GM23338 (cell line): ENCODE results near the gene INPP5A. TPM values are rescaled to one million over a fixed set of nuclear protein-coding genes. Genes with fewer than 3 reads are reported as not detected.

Experiments used
- ATAC-seq: fragments of 200-7000 bp; cut with Tn5 transposase; 3 replicates; pipeline ENCODE4 v1.9.1; 2020
- DNase-seq: peaks from one replicate; pipeline ENCODE4 v3.0.0-alpha.2; 2015; ENCODE audit warnings: low spot score
- H2AFZ ChIP-seq: fragments of 200-600 bp; sonication (generic); 2 replicates; pipeline ENCODE4 v1.8.0; 2016; ENCODE audit warnings: antibody characterized with exemption, mild to moderate bottlenecking, moderate library complexity
- H3F3A ChIP-seq: fragments of 200-600 bp; sonication (generic); replicated peaks from 2 replicates; pipeline ENCODE4 v1.8.0; 2017; ENCODE audit warnings: antibody characterized with exemption, mixed run types, low read depth
- H3K27ac ChIP-seq: fragments of 200-600 bp; sonication (generic); 2 replicates; pipeline ENCODE4 v1.6.1; 2016; ENCODE audit warnings: low read depth
- H3K27me3 ChIP-seq: fragments of 200-600 bp; sonication (generic); 2 replicates; pipeline ENCODE4 v1.8.0; 2016; ENCODE audit warnings: mild to moderate bottlenecking, mixed run types, moderate library complexity; ENCODE audit not compliant: insufficient read depth
- H3K36me3 ChIP-seq: fragments of 200-600 bp; sonication (generic); 2 replicates; pipeline ENCODE4 v1.8.0; 2016; ENCODE audit warnings: mild to moderate bottlenecking; ENCODE audit not compliant: insufficient read depth
- H3K4me1 ChIP-seq: fragments of 200-600 bp; sonication (generic); 2 replicates; pipeline ENCODE4 v1.8.0; 2016; ENCODE audit warnings: mild to moderate bottlenecking, moderate library complexity; ENCODE audit not compliant: insufficient read depth
- H3K4me2 ChIP-seq: fragments of 200-600 bp; sonication (generic); 2 replicates; pipeline ENCODE4 v1.7.1; 2017; ENCODE audit warnings: mixed run types
- H3K4me3 ChIP-seq: fragments of 200-600 bp; sonication (generic); 2 replicates; pipeline ENCODE4 v1.6.1; 2016; ENCODE audit warnings: mixed run types
- H3K79me2 ChIP-seq: fragments of 200-600 bp; sonication (generic); replicated peaks from 2 replicates; pipeline ENCODE4 v1.8.0; 2017; ENCODE audit warnings: mild to moderate bottlenecking; ENCODE audit not compliant: insufficient read depth
- H3K9me2 ChIP-seq: fragments of 200-600 bp; sonication (generic); 2 replicates; pipeline ENCODE4 v1.8.0; 2017; ENCODE audit not compliant: insufficient read depth
- H4K20me1 ChIP-seq: fragments of 200-600 bp; sonication (generic); replicated peaks from 2 replicates; pipeline ENCODE4 v1.8.0; 2017; ENCODE audit warnings: mild to moderate bottlenecking; ENCODE audit not compliant: insufficient read depth
- H3K27ac Mint-ChIP-seq: 2 replicates; pipeline ENCODE4 v1.8.0; 2020; ENCODE audit warnings: inconsistent platforms, mild to moderate bottlenecking, moderate library complexity, mixed read lengths
- H3K27me3 Mint-ChIP-seq: 3 replicates; pipeline ENCODE4 v1.8.0; 2022; ENCODE audit warnings: low read depth, mild to moderate bottlenecking, moderate library complexity, mixed read lengths, inconsistent platforms; ENCODE audit not compliant: insufficient read depth, poor library complexity
- H3K36me3 Mint-ChIP-seq: 3 replicates; pipeline ENCODE4 v1.8.0; 2021; ENCODE audit warnings: low read depth, mild to moderate bottlenecking, inconsistent platforms, moderate library complexity, mixed read lengths
- H3K4me1 Mint-ChIP-seq: 3 replicates; pipeline ENCODE4 v1.8.0; 2020; ENCODE audit warnings: mild to moderate bottlenecking, inconsistent platforms, mixed read lengths
- H3K4me3 Mint-ChIP-seq: 3 replicates; pipeline ENCODE4 v1.8.0; 2021; ENCODE audit warnings: moderate library complexity, mild to moderate bottlenecking, inconsistent platforms, mixed read lengths
- H3K9me3 Mint-ChIP-seq: 3 replicates; pipeline ENCODE4 v1.8.0; 2020; ENCODE audit warnings: moderate library complexity, mild to moderate bottlenecking, inconsistent platforms, mixed read lengths
- CREB1 ChIP-seq: fragments of 250-450 bp; sonication (Bioruptor Pico); IDR thresholded peaks from 2 replicates; pipeline ENCODE4 v1.5.0; 2020; ENCODE audit warnings: low read depth, mild to moderate bottlenecking, moderate library complexity
- CTCF ChIP-seq, 2 experiments: fragments of 200-600 bp in 1 of 2; sonication (generic) in 1 of 2; conservative IDR thresholded peaks; 2 replicates each; pipeline versions ENCODE4 v1.5.1 to v1.6.1; 2016 to 2017; ENCODE audit warnings: antibody characterized with exemption in 2 of 2, low read depth in 2 of 2, mild to moderate bottlenecking in 2 of 2, moderate library complexity in 1 of 2
- ETS1 ChIP-seq: IDR thresholded peaks from 2 replicates; pipeline ENCODE4 v1.6.1; 2016; ENCODE audit warnings: antibody characterized with exemption
- EZH2 ChIP-seq: fragments of 200-600 bp; sonication (generic); IDR thresholded peaks from one replicate; pipeline ENCODE4 v1.8.0; 2017; ENCODE audit warnings: antibody characterized with exemption, mild to moderate bottlenecking, low read depth; ENCODE audit not compliant: unreplicated experiment
- EZH2phosphoT487 ChIP-seq: fragments of 200-600 bp; sonication (generic); IDR thresholded peaks from one replicate; pipeline ENCODE4 v1.8.1; 2018; ENCODE audit warnings: antibody characterized with exemption; ENCODE audit not compliant: unreplicated experiment
- JUNB ChIP-seq: IDR thresholded peaks from one replicate; pipeline ENCODE4 v1.6.1; 2016; ENCODE audit warnings: antibody characterized with exemption; ENCODE audit not compliant: unreplicated experiment
- NANOG ChIP-seq: IDR thresholded peaks from 2 replicates; pipeline ENCODE4 v1.6.1; 2016; ENCODE audit warnings: antibody characterized with exemption, borderline replicate concordance
- POLR2AphosphoS5 ChIP-seq: IDR thresholded peaks from 2 replicates; pipeline ENCODE4 v1.6.1; 2016; ENCODE audit warnings: antibody characterized with exemption, low read depth
- REST ChIP-seq: IDR thresholded peaks from one replicate; pipeline ENCODE4 v1.6.1; 2018; ENCODE audit warnings: antibody characterized with exemption; ENCODE audit not compliant: unreplicated experiment
- STAT1 ChIP-seq: IDR thresholded peaks from one replicate; pipeline ENCODE4 v1.6.1; 2016; ENCODE audit warnings: antibody characterized with exemption; ENCODE audit not compliant: unreplicated experiment
- ZNF114 ChIP-seq: fragments of 250-450 bp; sonication (Bioruptor Pico); IDR thresholded peaks from 2 replicates; pipeline ENCODE4 v1.5.0; 2020; ENCODE audit warnings: mild to moderate bottlenecking, moderate library complexity
- ZNF331 ChIP-seq: fragments of 250-450 bp; sonication (Bioruptor Pico); IDR thresholded peaks from 2 replicates; pipeline ENCODE4 v1.5.0; 2020; ENCODE audit warnings: low read depth, mild to moderate bottlenecking, moderate library complexity
- ZNF462 ChIP-seq: fragments of 250-450 bp; sonication (Bioruptor Pico); IDR thresholded peaks from 2 replicates; pipeline ENCODE4 v1.5.0; 2020; ENCODE audit warnings: mild to moderate bottlenecking, moderate library complexity
- polyA plus RNA-seq: library from polyadenylated mRNA; unstranded; fragments of >200 nt; fragmentation: Nextera tagmentation; extraction: Ambion mirVana; gene quantifications from 2 replicates; pipeline ENCODE4 v1.2.1, GENCODE V29; 2016
- total RNA-seq: library from RNA; depleted of rRNA; stranded (reverse); fragments of >200 nt; shearing (Covaris generic); gene quantifications from 2 replicates; pipeline ENCODE4 v1.2.3, GENCODE V29; 2014

The INPP5A gene
- total and polyA plus RNA-seq, 2 experiments from 2014 or later: 5.9 to 40.6 TPM

- ATAC-seq: peak; percentile 48
- H4K20me1 ChIP-seq: peaks cover 5% of the 10 kb centered on the region; the same call in 1 of the 2 replicates
- no peaks in the 10 kb centered on the region for H3K27me3 Mint-ChIP-seq
Measured at GRCh38 chr10:132689721-132690360, 152.3 kb downstream of the INPP5A start.

More at GRCh38 chr10:132689721-132690360, 152.3 kb downstream of the INPP5A start:
- Histone ChIP-seq H3K27ac (no peak overlapping the region), H3K9me2 (no peaks in the 10 kb centered on the region), H3K36me3 (no peaks in the 10 kb centered on the region), H3K4me2 (no peak overlapping the region), H3F3A (no peaks in the 10 kb centered on the region), H3K4me3 (no peak overlapping the region), H2AFZ (no peak overlapping the region), H3K27me3 (no peaks in the 10 kb centered on the region), H3K4me1 (no peaks in the 10 kb centered on the region), H3K79me2 (no peaks in the 10 kb centered on the region; the same call in 1 of the 2 replicates)
- peaks cover 4% of the 10 kb centered on the region for H3K4me1 Mint-ChIP-seq
- H3K4me3 Mint-ChIP-seq: no peak overlapping the region
- H3K27ac Mint-ChIP-seq: no peak overlapping the region
- TF ChIP-seq NANOG: no peak
- TF ChIP-seq EZH2: no peak
- no peak for TF ChIP-seq EZH2phosphoT487
- TF ChIP-seq ZNF462 (CRISPR knock-in tag): no peak
- no peak for TF ChIP-seq REST
- no peak for TF ChIP-seq JUNB
- TF ChIP-seq ZNF331 (CRISPR knock-in tag): no peak
- TF ChIP-seq POLR2AphosphoS5: no peak
- TF ChIP-seq ETS1: no peak
- no peak for TF ChIP-seq CREB1 (CRISPR knock-in tag)
- TF ChIP-seq STAT1: no peak
- no peak for TF ChIP-seq ZNF114 (CRISPR knock-in tag)
- TF ChIP-seq CTCF (conservative IDR thresholded peaks at IDR 0.05; ENCODE audit: low read depth in 2 of 2): no peak
- H3K36me3 Mint-ChIP-seq: peaks cover 2% of the 10 kb centered on the region; the same call in 1 of the 3 replicates
- no peak for DNase-seq
- peaks cover 7% of the 10 kb centered on the region for H3K9me3 Mint-ChIP-seq
